ENCODE data around the gene RECQL5.

RECQL5 gene

GRCh38 chr17:75684249-75684648, 17.3 kb upstream of the RECQL5 start:
- no peak overlapping the region for H3K27ac ChIP-seq (ENCODE audit: extremely low read depth, low read depth, low read length)
- POLR2A ChIA-PET: interaction anchor here (0.6 to 0.8 kb wide), 3 partner anchors 64 to 171 kb away, joined by 4 to 9 read pairs (median 5); partner anchors contain the start of gene WBP2
- no peaks in the 10 kb centered on the region for H3K9me3 ChIP-seq (ENCODE audit: control insufficient read depth, insufficient read depth, low read depth, low read length)
- H3K4me3 ChIP-seq (ENCODE audit: low read depth, low read length): no peak overlapping the region
- H3K36me3 ChIP-seq (ENCODE audit: control insufficient read depth in 2 of 2, insufficient read depth in 1 of 2, low read length in 2 of 2): peaks cover 21 to 56% of the 10 kb centered on the region in 2 experiments; a peak in 2 of 3 replicates
- CTCF ChIA-PET: interaction anchor here (0.6 to 16.4 kb wide), 7 partner anchors 9 to 253 kb away, joined by 3 to 308 read pairs (median 5); partner anchors contain the start of gene SMIM5
- peaks cover 4% of the 10 kb centered on the region; the same call in 1 of the 2 replicates for H3K4me1 ChIP-seq (ENCODE audit: control insufficient read depth, insufficient read depth, low read length)
- TF ChIP-seq ZNF140 (tag by site-specific recombination; IDR thresholded peaks at IDR 0.05): no peak
- 0 out of 2 replicates have a peak, but pooled peaks have one; percentile 24 for TF ChIP-seq ZNF366 (tag by site-specific recombination; conservative IDR thresholded peaks at IDR 0.05)
- TF ChIP-seq SP7 (tag by site-specific recombination; IDR thresholded peaks at IDR 0.05): peak; percentile 89
- TF ChIP-seq, protein P1, sequence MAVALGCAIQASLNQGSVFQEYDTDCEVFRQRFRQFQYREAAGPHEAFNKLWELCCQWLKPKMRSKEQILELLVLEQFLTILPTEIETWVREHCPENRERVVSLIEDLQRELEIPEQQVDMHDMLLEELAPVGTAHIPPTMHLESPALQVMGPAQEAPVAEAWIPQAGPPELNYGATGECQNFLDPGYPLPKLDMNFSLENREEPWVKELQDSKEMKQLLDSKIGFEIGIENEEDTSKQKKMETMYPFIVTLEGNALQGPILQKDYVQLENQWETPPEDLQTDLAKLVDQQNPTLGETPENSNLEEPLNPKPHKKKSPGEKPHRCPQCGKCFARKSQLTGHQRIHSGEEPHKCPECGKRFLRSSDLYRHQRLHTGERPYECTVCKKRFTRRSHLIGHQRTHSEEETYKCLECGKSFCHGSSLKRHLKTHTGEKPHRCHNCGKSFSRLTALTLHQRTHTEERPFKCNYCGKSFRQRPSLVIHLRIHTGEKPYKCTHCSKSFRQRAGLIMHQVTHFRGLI (tag by site-specific recombination; IDR thresholded peaks at IDR 0.05): no peak

DNA sequence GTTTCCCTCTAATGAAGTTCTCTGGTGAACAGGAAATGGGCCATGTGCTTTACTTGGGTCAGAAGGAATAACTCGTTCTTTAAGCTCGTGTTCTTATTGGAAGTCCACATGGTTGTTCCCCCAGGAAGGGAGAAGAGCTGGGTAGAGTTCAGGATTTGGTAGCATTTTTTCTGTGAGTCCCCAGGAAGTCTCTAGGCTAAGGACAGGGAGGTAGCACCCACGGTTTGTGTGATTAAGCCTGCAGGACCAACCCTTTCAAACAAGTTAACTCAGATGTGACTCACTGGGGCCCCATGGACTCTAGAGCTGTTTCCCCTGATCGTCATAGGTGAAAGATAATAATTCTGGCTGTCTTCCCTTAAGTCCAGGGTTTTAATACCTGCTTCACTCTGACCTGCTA, 16.6 kb upstream of the RECQL5 start:
- H3K9me3 ChIP-seq (ENCODE audit: control insufficient read depth, insufficient read depth, low read depth, low read length): no peaks in the 10 kb centered on the region
- peaks cover 21 to 56% of the 10 kb centered on the region in 2 experiments; a peak in 2 of 3 replicates for H3K36me3 ChIP-seq (ENCODE audit: control insufficient read depth in 2 of 2, insufficient read depth in 1 of 2, low read length in 2 of 2)
- ChIA-PET CTCF (interaction anchor here (0.6 to 16.4 kb wide), 10 partner anchors 8 to 282 kb away, joined by 3 to 308 read pairs (median 4); partner anchors contain the start of gene SMIM5), POLR2A (interaction anchor here (0.6 to 1.2 kb wide), 5 partner anchors 16 to 415 kb away, joined by 3 to 9 read pairs (median 5); partner anchors contain the start of genes RECQL5 and SAP30BP)
- no peak overlapping the region for H3K4me3 ChIP-seq (ENCODE audit: low read depth, low read length)
- H3K27ac ChIP-seq (ENCODE audit: extremely low read depth, low read depth, low read length): no peak overlapping the region
- peaks cover 4% of the 10 kb centered on the region; the same call in 1 of the 2 replicates for H3K4me1 ChIP-seq (ENCODE audit: control insufficient read depth, insufficient read depth, low read length)
- no peak for TF ChIP-seq ZBTB21 (tag by site-specific recombination; IDR thresholded peaks at IDR 0.05)
- no peak for TF ChIP-seq BCL11B (tag by site-specific recombination; IDR thresholded peaks at IDR 0.05; ENCODE audit: low read depth)
- TF ChIP-seq ZNF132 (tag by site-specific recombination; IDR thresholded peaks at IDR 0.05; ENCODE audit: borderline replicate concordance): no peak
- no peak for TF ChIP-seq ZNF473 (tag by site-specific recombination; IDR thresholded peaks at IDR 0.05)
- TF ChIP-seq ZNF157 (tag by site-specific recombination; IDR thresholded peaks at IDR 0.05): no peak

DNA sequence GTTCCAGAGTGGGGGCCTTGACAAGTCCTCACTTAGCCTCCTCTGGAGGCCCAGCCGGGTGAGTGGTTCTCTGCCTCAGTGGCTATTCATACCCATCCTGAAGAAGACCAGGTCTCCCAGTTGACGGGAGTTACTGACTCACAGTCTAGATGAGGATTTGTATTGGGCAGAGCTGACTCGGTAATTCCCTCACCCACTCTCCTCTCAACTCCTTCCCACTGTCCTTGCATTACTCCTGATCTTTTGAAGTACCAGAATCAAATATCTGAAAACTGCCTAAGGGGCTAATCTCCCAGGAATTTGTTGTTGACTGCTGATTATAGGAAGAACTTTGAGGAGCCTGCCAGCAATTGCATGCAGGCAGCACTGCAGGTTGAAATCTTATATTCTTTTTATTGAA, 14.3 kb upstream of the RECQL5 start:
- TF ChIP-seq ZFHX2 (tag by site-specific recombination; conservative IDR thresholded peaks at IDR 0.05) (peak; percentile 33; the same call in 1 of the 2 replicates), SALL2 (tag by site-specific recombination; IDR thresholded peaks at IDR 0.05; ENCODE audit: borderline replicate concordance) (no peak), ZSCAN16 (tag by site-specific recombination; IDR thresholded peaks at IDR 0.05) (no peak)
- Histone ChIP-seq H3K4me1 (ENCODE audit: control insufficient read depth, insufficient read depth, low read length) (peaks cover 4% of the 10 kb centered on the region; the same call in 1 of the 2 replicates), H3K27ac (ENCODE audit: extremely low read depth, low read depth, low read length) (no peak overlapping the region), H3K9me3 (ENCODE audit: control insufficient read depth, insufficient read depth, low read depth, low read length) (no peaks in the 10 kb centered on the region), H3K4me3 (ENCODE audit: low read depth, low read length) (no peak overlapping the region), H3K36me3 (ENCODE audit: control insufficient read depth in 2 of 2, insufficient read depth in 1 of 2, low read length in 2 of 2) (peaks cover 23 to 54% of the 10 kb centered on the region in 2 experiments)
- ChIA-PET CTCF (interaction anchor here (0.7 to 16.4 kb wide), 7 partner anchors 11 to 122 kb away, joined by 3 to 308 read pairs (median 5); partner anchors contain the start of gene SMIM5), POLR2A (no interaction called here)

DNA sequence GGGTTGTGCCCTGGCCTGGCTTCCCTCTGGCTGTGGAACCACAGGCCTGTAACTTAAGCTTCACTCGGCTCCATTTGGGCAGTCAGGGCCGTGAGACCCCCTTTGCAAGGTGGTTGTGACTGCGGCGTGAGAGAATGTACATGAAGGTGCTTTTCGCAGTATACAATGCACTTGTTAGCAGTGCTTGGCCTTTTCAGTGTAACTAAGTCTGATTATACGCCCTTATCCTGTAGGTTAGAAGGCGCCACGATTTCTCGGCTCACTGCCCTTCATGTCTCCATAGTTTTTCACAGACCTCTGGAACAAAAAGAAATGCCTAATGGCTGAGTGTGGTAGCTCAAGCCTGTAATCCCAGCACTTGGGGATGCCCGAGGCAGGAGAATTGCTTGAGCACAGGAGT, 13.5 kb upstream of the RECQL5 start:
- Histone ChIP-seq H3K4me1 (ENCODE audit: control insufficient read depth, insufficient read depth, low read length) (peaks cover 4% of the 10 kb centered on the region; the same call in 1 of the 2 replicates), H3K9me3 (ENCODE audit: control insufficient read depth, insufficient read depth, low read depth, low read length) (no peaks in the 10 kb centered on the region), H3K4me3 (ENCODE audit: low read depth, low read length) (no peak overlapping the region), H3K27ac (ENCODE audit: extremely low read depth, low read depth, low read length) (no peak overlapping the region), H3K36me3 (ENCODE audit: control insufficient read depth in 2 of 2, insufficient read depth in 1 of 2, low read length in 2 of 2) (peaks cover 32 to 60% of the 10 kb centered on the region in 2 experiments)
- no peak for TF ChIP-seq ZNF23 (tag by site-specific recombination; IDR thresholded peaks at IDR 0.05; ENCODE audit: borderline replicate concordance)
- TF ChIP-seq, protein P2, sequence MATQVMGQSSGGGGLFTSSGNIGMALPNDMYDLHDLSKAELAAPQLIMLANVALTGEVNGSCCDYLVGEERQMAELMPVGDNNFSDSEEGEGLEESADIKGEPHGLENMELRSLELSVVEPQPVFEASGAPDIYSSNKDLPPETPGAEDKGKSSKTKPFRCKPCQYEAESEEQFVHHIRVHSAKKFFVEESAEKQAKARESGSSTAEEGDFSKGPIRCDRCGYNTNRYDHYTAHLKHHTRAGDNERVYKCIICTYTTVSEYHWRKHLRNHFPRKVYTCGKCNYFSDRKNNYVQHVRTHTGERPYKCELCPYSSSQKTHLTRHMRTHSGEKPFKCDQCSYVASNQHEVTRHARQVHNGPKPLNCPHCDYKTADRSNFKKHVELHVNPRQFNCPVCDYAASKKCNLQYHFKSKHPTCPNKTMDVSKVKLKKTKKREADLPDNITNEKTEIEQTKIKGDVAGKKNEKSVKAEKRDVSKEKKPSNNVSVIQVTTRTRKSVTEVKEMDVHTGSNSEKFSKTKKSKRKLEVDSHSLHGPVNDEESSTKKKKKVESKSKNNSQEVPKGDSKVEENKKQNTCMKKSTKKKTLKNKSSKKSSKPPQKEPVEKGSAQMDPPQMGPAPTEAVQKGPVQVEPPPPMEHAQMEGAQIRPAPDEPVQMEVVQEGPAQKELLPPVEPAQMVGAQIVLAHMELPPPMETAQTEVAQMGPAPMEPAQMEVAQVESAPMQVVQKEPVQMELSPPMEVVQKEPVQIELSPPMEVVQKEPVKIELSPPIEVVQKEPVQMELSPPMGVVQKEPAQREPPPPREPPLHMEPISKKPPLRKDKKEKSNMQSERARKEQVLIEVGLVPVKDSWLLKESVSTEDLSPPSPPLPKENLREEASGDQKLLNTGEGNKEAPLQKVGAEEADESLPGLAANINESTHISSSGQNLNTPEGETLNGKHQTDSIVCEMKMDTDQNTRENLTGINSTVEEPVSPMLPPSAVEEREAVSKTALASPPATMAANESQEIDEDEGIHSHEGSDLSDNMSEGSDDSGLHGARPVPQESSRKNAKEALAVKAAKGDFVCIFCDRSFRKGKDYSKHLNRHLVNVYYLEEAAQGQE (tag by site-specific recombination; IDR thresholded peaks at IDR 0.05): no peak
- no peak for TF ChIP-seq ZNF510 (tag by site-specific recombination; IDR thresholded peaks at IDR 0.05; ENCODE audit: insufficient replicate concordance)
- TF ChIP-seq ZNF221 (tag by site-specific recombination; IDR thresholded peaks at IDR 0.05; ENCODE audit: borderline replicate concordance): no peak
- CTCF ChIA-PET: interaction anchor here (0.5 to 16.4 kb wide), 9 partner anchors 9 to 323 kb away, joined by 3 to 308 read pairs (median 3); partner anchors contain the start of gene ITGB4
- POLR2A ChIA-PET: no interaction called here
